Epithelial cell of esophagus (primary cell): Measurements from ENCODE around the gene PDE9A.

ENCODE experiments used
- DNase-seq: peaks from one replicate; pipeline ENCODE4 v3.0.0; 2010; ENCODE audit warnings: low read depth
- H3K4me3 ChIP-seq: 2 replicates; pipeline ENCODE4 v1.5.1; 2011; ENCODE audit warnings: mild to moderate bottlenecking, low read length, control low read depth
- CTCF ChIP-seq: IDR thresholded peaks from 2 replicates; pipeline ENCODE4 v1.5.1; 2011; ENCODE audit warnings: low read depth, mild to moderate bottlenecking, low read length, control low read depth, inconsistent platforms; ENCODE audit not compliant: insufficient read depth; ENCODE audit errors: missing control alignments

PDE9A gene

GRCh38 chr21:42684109-42684916 lies 30.9 kb downstream of the PDE9A start:
- TF ChIP-seq CTCF, result no peak
- no peak overlapping the region for H3K4me3 ChIP-seq
- peak; percentile 7 for DNase-seq

- H3K4me3 ChIP-seq, result no peak overlapping the region
- no peak for DNase-seq
- TF ChIP-seq CTCF, result no peak
Measured at GRCh38 chr21:42685036-42685435, 31.6 kb downstream of the PDE9A start.

GRCh38 chr21:42685954-42686500 lies 32.6 kb downstream of the PDE9A start:
- H3K4me3 ChIP-seq, result no peak overlapping the region
- no peak for DNase-seq
- no peak for TF ChIP-seq CTCF

GRCh38 chr21:42687796-42688195 lies 34.4 kb downstream of the PDE9A start:
- no peak overlapping the region for H3K4me3 ChIP-seq
- no peak for DNase-seq
- no peak for TF ChIP-seq CTCF

GRCh38 chr21:42688226-42688840 lies 34.9 kb downstream of the PDE9A start:
- H3K4me3 ChIP-seq, result no peak overlapping the region
- TF ChIP-seq CTCF, result no peak

GRCh38 chr21:42688841-42689371 lies 35.5 kb downstream of the PDE9A start:
- H3K4me3 ChIP-seq, result no peak overlapping the region
- no peak for DNase-seq
- no peak for TF ChIP-seq CTCF

More at GRCh38 chr21:42688226-42688840, 34.9 kb downstream of the PDE9A start:
- no peak for DNase-seq
